Measurements from ENCODE around the gene MVB12B. TPM values are rescaled to one million over a fixed set of nuclear protein-coding genes. Genes with fewer than 3 reads are reported as not detected.
"Not testable (repeated sequence)": the region's sequence is repeated elsewhere in the genome, so short reads cannot be mapped to it uniquely, and the experiment has no call there.

Gene MVB12B
- total and polyA plus RNA-seq, 2 of the 8 experiments (the other 6 are each of a cell fraction or from before 2014, with no cell fraction given), result 2.6 to 5.0 TPM

DNA sequence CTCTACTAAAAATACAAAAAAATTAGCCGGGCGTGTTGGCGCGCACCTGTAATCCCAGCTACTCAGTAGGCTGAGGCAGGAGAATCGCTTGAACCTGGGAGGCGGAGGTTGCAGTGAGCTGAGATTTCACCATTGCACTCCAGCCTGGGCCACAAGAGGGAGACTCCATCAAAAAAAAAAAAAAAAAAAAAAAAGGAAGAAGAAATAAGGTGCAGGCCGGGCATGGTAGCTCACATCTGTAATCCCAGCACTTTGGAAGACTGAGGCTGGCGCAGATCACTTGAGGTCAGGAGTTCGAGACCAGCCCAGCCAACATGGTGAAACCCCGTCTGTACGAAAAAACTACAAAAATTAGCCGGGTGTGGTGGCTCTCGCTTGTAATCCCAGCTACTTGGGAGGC lies 228.8 kb downstream of the MVB12B start:
- H3K4me2 ChIP-seq (ENCODE audit: insufficient read depth in 1 of 2, low read depth in 2 of 2, low read length in 2 of 2); H3K27me3 ChIP-seq (replicated peaks in 1 of 4; ENCODE audit: control insufficient read depth in 3 of 4, extremely low read depth in 1 of 4, insufficient read depth in 3 of 4, low read length in 3 of 4); H2BK12ac ChIP-seq (ENCODE audit: low read depth, low read length); H3K56ac ChIP-seq (replicated peaks; ENCODE audit: insufficient read length, low read depth, low read length); H2BK5ac ChIP-seq (ENCODE audit: low read depth, low read length); H4K91ac ChIP-seq (replicated peaks; ENCODE audit: insufficient read length, low read length); H4K5ac ChIP-seq (ENCODE audit: insufficient read length, low read depth, low read length); H3K23me2 ChIP-seq (ENCODE audit: low read depth, low read length); H3K4me3 ChIP-seq (ENCODE audit: extremely low read depth in 1 of 4, insufficient read depth in 2 of 4, low read depth in 3 of 4, low read length in 4 of 4); H3K4me1 ChIP-seq (replicated peaks in 1 of 4; ENCODE audit: control insufficient read depth in 3 of 4, insufficient read depth in 4 of 4, low read length in 3 of 4); DNase-seq (ENCODE audit: low read depth in 1 of 2, low spot score in 2 of 2); H3K9me3 ChIP-seq (ENCODE audit: insufficient read depth in 2 of 2, low read depth in 1 of 2, low read length in 1 of 2); H3K79me1 ChIP-seq (ENCODE audit: low read depth, low read length); H2BK120ac ChIP-seq (replicated peaks; ENCODE audit: low read depth, low read length); H3K4ac ChIP-seq (replicated peaks; ENCODE audit: insufficient read length, low read depth, low read length); H3K23ac ChIP-seq (ENCODE audit: insufficient read length); H4K20me1 ChIP-seq (replicated peaks in 1 of 2; ENCODE audit: control insufficient read depth in 1 of 2, insufficient read depth in 2 of 2, low read length in 2 of 2); H2AFZ ChIP-seq (ENCODE audit: low read length); H3K36me3 ChIP-seq (ENCODE audit: control insufficient read depth in 2 of 4, insufficient read depth in 4 of 4, low read length in 3 of 4); FAIRE-seq; H3K14ac ChIP-seq (ENCODE audit: insufficient read length); H3K27ac ChIP-seq (ENCODE audit: low read depth, low read length); H3K9ac ChIP-seq (replicated peaks in 1 of 4; ENCODE audit: extremely low read depth in 1 of 4, low read depth in 3 of 4, low read length in 3 of 4); H4K8ac ChIP-seq (ENCODE audit: extremely low read depth, insufficient read depth, low read length); H2AK5ac ChIP-seq (ENCODE audit: low read depth, low read length); H3K79me2 ChIP-seq (ENCODE audit: control insufficient read depth in 1 of 2, insufficient read depth in 2 of 2, low read length in 2 of 2); H3K18ac ChIP-seq (ENCODE audit: extremely low read depth, low read length); H2BK20ac ChIP-seq (ENCODE audit: low read length); H2BK15ac ChIP-seq (ENCODE audit: low read length); POLR2A ChIA-PET (ENCODE audit: partially characterized antibody): not testable (repeated sequence)
- peak in 1 of 3 experiments; percentile 18; a peak in 2 of 4 replicates for TF ChIP-seq CTCF (IDR thresholded peaks at IDR 0.05; ENCODE audit: control extremely low read depth in 1 of 3, insufficient read depth in 1 of 3, low read depth in 1 of 3, low read length in 3 of 3)
- WGBS, 2 experiments (ENCODE audit: extremely low coverage in 1 of 2, insufficient coverage in 1 of 2, insufficient read length in 1 of 2, insufficient replicate concordance in 2 of 2, low coverage in 1 of 2, low lambda C conversion rate in 2 of 2, missing lambda C conversion rate in 1 of 2), result 76% methylated on average over 12 of the region's 13 CpGs; no CpG with 5 or more reads in 1 of the 2 experiments
- CTCF ChIA-PET (ENCODE audit: partially characterized antibody), result interaction anchor here (0.5 to 12.5 kb wide), 17 partner anchors 10 to 1573 kb away, joined by 3 to 343 read pairs (median 4); no protein-coding TSS in a partner anchor
